Activated naive CD8-positive, alpha-beta T cell treated with anti-CD3 and anti-CD28 coated beads, Interleukin-2, amount 50 U/mL, for 24 hours (primary cell): ENCODE data around the gene ERN1.
A peak's percentile ranks its signal among the peaks of the same experiment; 100 is the strongest.

Experiments
- ATAC-seq: fragments of 150-1000 bp; cut with Tn5 transposase; one replicate; pipeline ENCODE4 v1.10.0; 2021
- DNase-seq: peaks from one replicate; pipeline ENCODE4 v3.0.0; 2021
- H3K27ac Mint-ChIP-seq: one replicate; pipeline ENCODE4 v1.8.0; 2021; ENCODE audit warnings: mild to moderate bottlenecking, mixed read lengths
- H3K27me3 Mint-ChIP-seq: one replicate; pipeline ENCODE4 v1.8.0; 2021; ENCODE audit warnings: mixed read lengths
- H3K36me3 Mint-ChIP-seq: one replicate; pipeline ENCODE4 v1.8.0; 2021; ENCODE audit warnings: low read depth, mixed read lengths
- H3K4me1 Mint-ChIP-seq: one replicate; pipeline ENCODE4 v1.8.0; 2021; ENCODE audit warnings: mixed read lengths
- H3K4me3 Mint-ChIP-seq: one replicate; pipeline ENCODE4 v1.8.0; 2021; ENCODE audit warnings: mild to moderate bottlenecking, moderate library complexity, mixed read lengths
- H3K9me3 Mint-ChIP-seq: one replicate; pipeline ENCODE4 v1.8.0; 2021; ENCODE audit warnings: mixed read lengths

Gene ERN1

DNA sequence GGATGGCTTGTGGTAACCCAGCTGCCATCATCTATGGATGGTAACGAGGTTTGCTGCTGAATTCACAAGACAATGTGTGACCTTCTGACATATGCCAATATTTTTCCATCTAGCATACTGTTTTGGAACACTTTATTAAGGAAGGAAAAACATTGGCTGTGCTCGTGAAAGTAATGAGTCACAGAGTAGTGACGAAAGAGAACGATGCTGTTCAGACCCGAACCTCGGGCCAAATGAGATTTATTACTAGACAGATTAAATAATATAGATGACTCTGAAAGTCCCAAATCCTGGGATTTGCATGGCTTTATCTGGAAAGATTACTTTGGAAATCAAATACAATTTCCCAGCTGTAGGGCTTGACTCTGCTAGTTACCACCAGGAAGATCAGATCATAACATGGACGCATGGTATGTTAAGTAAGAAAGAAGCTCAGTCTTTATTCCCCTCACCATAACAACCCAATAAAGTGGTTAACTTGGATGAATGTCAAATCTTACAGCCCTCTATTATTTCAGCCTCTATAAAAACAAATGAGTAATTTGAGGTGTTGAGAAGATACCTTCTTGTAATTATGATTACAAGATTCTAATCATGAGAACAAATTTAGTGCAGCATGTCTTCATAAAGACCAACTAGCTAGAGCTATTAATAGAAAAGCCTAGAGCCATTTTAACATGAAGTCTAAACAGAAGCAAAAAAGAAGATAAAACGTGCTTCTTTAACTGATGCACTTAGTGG lies 32.6 kb downstream of the ERN1 start:
- Mint-ChIP-seq H3K36me3 (peaks cover 21% of the 10 kb centered on the region), H3K27me3 (no peaks in the 10 kb centered on the region), H3K4me3 (no peak overlapping the region), H3K27ac (no peak overlapping the region), H3K9me3 (no peaks in the 10 kb centered on the region), H3K4me1 (peaks cover 44% of the 10 kb centered on the region)
- ATAC-seq (no peak), DNase-seq (no peak)

DNA sequence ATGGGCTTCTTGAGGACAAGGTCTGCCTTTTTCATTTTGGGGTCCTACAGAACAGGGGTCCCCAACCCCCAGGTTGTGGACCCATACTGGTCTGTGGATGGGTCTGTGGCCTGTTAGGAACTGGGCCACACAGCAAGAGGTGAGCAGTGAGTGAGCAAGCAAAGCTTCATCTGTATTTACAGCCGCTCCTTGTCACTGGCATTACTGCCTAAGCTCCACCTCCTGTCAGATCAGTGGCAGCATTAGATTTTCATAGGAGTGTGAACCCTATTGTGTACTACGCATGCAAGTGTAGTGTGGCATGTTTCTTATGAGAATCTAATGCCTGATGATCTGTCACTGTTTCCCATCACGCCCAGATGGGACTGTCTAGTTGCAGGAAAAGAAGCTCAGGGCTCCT lies 33.9 kb downstream of the ERN1 start:
- no peaks in the 10 kb centered on the region for H3K27me3 Mint-ChIP-seq
- peaks cover 54% of the 10 kb centered on the region for H3K4me1 Mint-ChIP-seq
- ATAC-seq, result no peak
- no peaks in the 10 kb centered on the region for H3K9me3 Mint-ChIP-seq
- no peak for DNase-seq
- H3K4me3 Mint-ChIP-seq, result no peak overlapping the region
- H3K27ac Mint-ChIP-seq, result no peak overlapping the region
- H3K36me3 Mint-ChIP-seq, result peaks cover 21% of the 10 kb centered on the region

DNA sequence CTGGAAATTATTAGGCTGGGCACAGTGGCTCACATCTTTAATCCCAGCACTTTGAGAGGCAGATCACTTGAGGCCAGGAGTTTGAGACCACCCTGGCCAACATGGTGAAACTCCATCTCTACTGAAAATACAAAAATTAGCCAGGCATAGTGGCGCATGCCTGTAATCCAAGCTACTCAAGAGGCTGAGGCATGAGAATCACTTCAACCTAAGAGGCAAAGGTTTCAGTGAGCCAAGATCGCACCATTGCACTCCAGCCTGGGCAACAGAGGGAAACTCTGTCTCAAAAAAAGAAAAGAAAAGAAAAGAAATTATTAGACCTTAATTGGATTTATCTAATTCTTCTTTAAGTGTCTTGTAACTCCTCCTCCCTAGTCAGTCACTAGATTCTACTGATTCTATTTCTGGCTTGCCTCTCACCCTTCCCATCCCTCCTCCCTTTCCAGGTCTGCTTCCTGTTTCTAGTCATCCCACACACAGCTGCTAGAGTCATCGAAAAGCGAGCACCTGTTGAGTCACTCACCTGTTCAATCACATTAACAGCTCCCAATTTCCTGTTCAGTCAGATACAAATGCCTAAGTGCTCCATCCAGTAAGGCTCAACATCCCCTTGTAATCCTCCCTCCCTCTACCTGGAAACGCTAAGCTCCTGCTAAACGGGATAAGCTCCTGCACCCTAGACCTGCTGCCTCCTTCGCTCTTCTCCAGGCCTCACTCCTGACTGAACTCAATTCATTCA lies 34.6 kb downstream of the ERN1 start:
- Mint-ChIP-seq H3K27ac (no peak overlapping the region), H3K9me3 (no peaks in the 10 kb centered on the region), H3K4me1 (peaks cover 57% of the 10 kb centered on the region), H3K27me3 (no peaks in the 10 kb centered on the region), H3K4me3 (no peak overlapping the region), H3K36me3 (peaks cover 22% of the 10 kb centered on the region)
- DNase-seq (no peak), ATAC-seq (no peak)

DNA sequence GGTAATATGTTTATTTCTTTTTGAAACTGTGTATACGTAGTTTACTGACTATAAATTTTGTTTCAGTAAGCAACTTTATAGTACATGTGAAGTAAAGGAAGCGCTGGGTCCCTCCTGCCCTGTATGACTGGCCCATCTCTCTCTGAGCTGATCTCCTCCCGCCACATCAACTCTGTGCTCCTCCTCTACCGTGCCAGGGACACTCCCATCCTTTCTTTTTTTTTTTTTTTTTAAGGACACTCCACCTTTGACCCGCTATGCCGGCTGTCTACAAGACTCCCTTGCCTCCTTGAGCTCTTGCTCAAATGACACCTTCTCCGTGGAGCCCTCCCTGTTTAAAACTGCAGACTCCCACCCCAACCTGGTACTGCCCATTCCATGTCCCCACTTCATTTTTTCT lies 35.5 kb downstream of the ERN1 start:
- peaks cover 61% of the 10 kb centered on the region for H3K4me1 Mint-ChIP-seq
- no peak overlapping the region for H3K4me3 Mint-ChIP-seq
- no peaks in the 10 kb centered on the region for H3K27me3 Mint-ChIP-seq
- H3K9me3 Mint-ChIP-seq, result no peaks in the 10 kb centered on the region
- ATAC-seq, result no peak
- peaks cover 24% of the 10 kb centered on the region for H3K36me3 Mint-ChIP-seq
- H3K27ac Mint-ChIP-seq, result peak overlapping the region; percentile 55
- DNase-seq, result no peak

DNA sequence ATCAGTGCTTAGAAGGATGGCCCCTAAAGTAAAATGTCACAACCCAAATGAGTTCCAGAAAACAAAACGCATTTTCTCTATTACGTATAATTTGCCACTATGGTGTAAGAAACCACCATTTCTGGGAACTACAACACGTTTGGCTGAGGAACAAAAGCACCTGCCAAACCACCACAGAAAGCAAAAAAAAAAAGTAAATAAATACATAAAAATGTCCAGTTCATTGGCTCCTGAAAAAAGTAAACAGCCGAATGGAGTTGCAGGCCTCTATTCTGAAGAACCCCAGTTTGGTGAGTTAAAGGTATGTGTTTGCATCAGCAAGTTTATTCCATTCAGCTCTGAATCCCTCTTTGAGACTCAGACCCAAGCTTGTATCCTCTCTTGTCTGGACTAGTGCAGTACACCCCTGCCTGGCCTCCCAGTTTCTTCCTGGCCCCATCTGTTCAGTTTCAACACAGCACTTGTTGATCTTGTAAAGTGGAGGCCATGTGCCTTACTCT lies 36.9 kb downstream of the ERN1 start:
- Mint-ChIP-seq H3K27me3 (no peaks in the 10 kb centered on the region), H3K9me3 (no peaks in the 10 kb centered on the region), H3K36me3 (peaks cover 24% of the 10 kb centered on the region), H3K4me3 (no peak overlapping the region), H3K27ac (peak overlapping the region; percentile 47), H3K4me1 (peaks cover 64% of the 10 kb centered on the region)
- DNase-seq, result no peak
- no peak for ATAC-seq

GRCh38 chr17:64092113-64092512 lies 37.8 kb downstream of the ERN1 start:
- no peak overlapping the region for H3K4me3 Mint-ChIP-seq
- peaks cover 67% of the 10 kb centered on the region for H3K4me1 Mint-ChIP-seq
- H3K36me3 Mint-ChIP-seq, result peaks cover 21% of the 10 kb centered on the region
- no peak for ATAC-seq
- no peaks in the 10 kb centered on the region for H3K27me3 Mint-ChIP-seq
- H3K27ac Mint-ChIP-seq, result peak overlapping the region; percentile 79
- H3K9me3 Mint-ChIP-seq, result no peaks in the 10 kb centered on the region
- no peak for DNase-seq

DNA sequence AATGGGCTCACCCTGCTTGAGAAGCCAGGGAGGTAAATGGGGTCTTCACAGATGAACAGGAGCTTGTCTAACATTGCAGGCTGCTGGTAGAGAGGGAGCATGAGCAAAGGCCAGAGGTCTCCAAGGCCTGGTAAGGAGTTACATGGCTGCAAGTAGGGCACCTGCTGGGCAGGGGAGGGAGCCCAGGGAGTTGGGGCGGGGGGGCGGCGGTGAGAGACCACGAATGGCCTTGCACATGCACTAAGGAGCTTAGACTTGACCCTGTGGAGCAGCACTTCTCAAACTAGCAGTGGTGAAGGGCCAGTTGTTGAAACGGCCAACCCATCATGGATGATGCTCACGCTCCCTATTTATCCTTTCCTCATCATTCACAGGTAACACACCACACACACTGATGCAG lies 38.4 kb downstream of the ERN1 start:
- peak overlapping the region; percentile 46 for H3K4me3 Mint-ChIP-seq
- peak overlapping the region; percentile 79 for H3K27ac Mint-ChIP-seq
- H3K36me3 Mint-ChIP-seq, result peaks cover 16% of the 10 kb centered on the region
- peaks cover 65% of the 10 kb centered on the region for H3K4me1 Mint-ChIP-seq
- DNase-seq (no peak), ATAC-seq (no peak)
- no peaks in the 10 kb centered on the region for H3K9me3 Mint-ChIP-seq
- H3K27me3 Mint-ChIP-seq, result no peaks in the 10 kb centered on the region

GRCh38 chr17:64091116-64091515 lies 38.8 kb downstream of the ERN1 start:
- peak; percentile 81 for ATAC-seq
- peaks cover 14% of the 10 kb centered on the region for H3K36me3 Mint-ChIP-seq
- no peaks in the 10 kb centered on the region for H3K9me3 Mint-ChIP-seq
- peak overlapping the region; percentile 46 for H3K4me3 Mint-ChIP-seq
- H3K27me3 Mint-ChIP-seq, result no peaks in the 10 kb centered on the region
- peak overlapping the region; percentile 79 for H3K27ac Mint-ChIP-seq
- peaks cover 63% of the 10 kb centered on the region for H3K4me1 Mint-ChIP-seq
- DNase-seq, result no peak

DNA sequence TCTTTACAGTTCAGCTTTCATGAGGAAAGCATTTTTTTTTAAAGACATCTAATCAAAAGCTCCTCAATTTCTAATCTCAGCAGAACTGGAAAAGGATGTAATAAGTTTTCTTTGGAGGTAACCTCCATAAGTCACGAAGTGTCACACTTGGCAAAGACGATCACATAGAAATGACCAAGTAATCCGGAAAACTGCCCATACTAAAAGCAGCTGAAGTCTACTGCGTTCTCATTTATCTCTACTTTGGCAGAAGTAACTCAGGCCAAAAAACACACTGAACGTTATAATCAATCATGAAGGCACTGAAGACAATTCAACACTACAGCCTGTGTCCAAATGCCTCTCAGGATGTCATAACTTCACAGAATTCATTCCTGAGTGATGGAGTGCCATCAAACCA lies 39.8 kb downstream of the ERN1 start:
- Mint-ChIP-seq H3K9me3 (no peaks in the 10 kb centered on the region), H3K27me3 (no peaks in the 10 kb centered on the region), H3K27ac (peak overlapping the region; percentile 21), H3K4me3 (no peak overlapping the region), H3K4me1 (peaks cover 55% of the 10 kb centered on the region), H3K36me3 (peaks cover 8% of the 10 kb centered on the region)
- DNase-seq, result no peak
- ATAC-seq, result no peak

GRCh38 chr17:64087252-64088005 lies 42.5 kb downstream of the ERN1 start:
- ATAC-seq (no peak), DNase-seq (no peak)
- Mint-ChIP-seq H3K4me1 (peaks cover 42% of the 10 kb centered on the region), H3K9me3 (no peaks in the 10 kb centered on the region), H3K4me3 (no peak overlapping the region), H3K27me3 (no peaks in the 10 kb centered on the region), H3K27ac (peak overlapping the region; percentile 68), H3K36me3 (peaks cover 5% of the 10 kb centered on the region)

GRCh38 chr17:64085650-64086005 lies 44.3 kb downstream of the ERN1 start:
- Mint-ChIP-seq H3K27me3 (no peaks in the 10 kb centered on the region), H3K36me3 (peaks cover 6% of the 10 kb centered on the region), H3K4me3 (no peak overlapping the region), H3K4me1 (peaks cover 26% of the 10 kb centered on the region), H3K27ac (no peak overlapping the region), H3K9me3 (no peaks in the 10 kb centered on the region)
- peak; percentile 30 for ATAC-seq
- DNase-seq, result no peak

GRCh38 chr17:64084940-64085649 lies 44.8 kb downstream of the ERN1 start:
- no peak overlapping the region for H3K27ac Mint-ChIP-seq
- no peak for DNase-seq

GRCh38 chr17:64084086-64084939 lies 45.6 kb downstream of the ERN1 start:
- DNase-seq (no peak), ATAC-seq (no peak)
- no peaks in the 10 kb centered on the region for H3K27me3 Mint-ChIP-seq
- H3K4me3 Mint-ChIP-seq, result no peak overlapping the region
- H3K27ac Mint-ChIP-seq, result no peak overlapping the region
- H3K9me3 Mint-ChIP-seq, result no peaks in the 10 kb centered on the region
- peaks cover 28% of the 10 kb centered on the region for H3K4me1 Mint-ChIP-seq
- H3K36me3 Mint-ChIP-seq, result peaks cover 6% of the 10 kb centered on the region

More at GRCh38 chr17:64084940-64085649, 44.8 kb downstream of the ERN1 start:
- H3K9me3 Mint-ChIP-seq, result no peaks in the 10 kb centered on the region
- ATAC-seq, result no peak
- H3K4me1 Mint-ChIP-seq, result peaks cover 26% of the 10 kb centered on the region
- H3K4me3 Mint-ChIP-seq, result no peak overlapping the region
- peaks cover 5% of the 10 kb centered on the region for H3K36me3 Mint-ChIP-seq
- H3K27me3 Mint-ChIP-seq, result no peaks in the 10 kb centered on the region
